ENCODE measurements around the gene ARHGAP26. TPM values are rescaled to one million over a fixed set of nuclear protein-coding genes. Genes with fewer than 3 reads are reported as not detected.

ARHGAP26 gene
- polyA plus RNA-seq, 3 donors = 26.5 to 56.8 (median 28.7) TPM

DNA sequence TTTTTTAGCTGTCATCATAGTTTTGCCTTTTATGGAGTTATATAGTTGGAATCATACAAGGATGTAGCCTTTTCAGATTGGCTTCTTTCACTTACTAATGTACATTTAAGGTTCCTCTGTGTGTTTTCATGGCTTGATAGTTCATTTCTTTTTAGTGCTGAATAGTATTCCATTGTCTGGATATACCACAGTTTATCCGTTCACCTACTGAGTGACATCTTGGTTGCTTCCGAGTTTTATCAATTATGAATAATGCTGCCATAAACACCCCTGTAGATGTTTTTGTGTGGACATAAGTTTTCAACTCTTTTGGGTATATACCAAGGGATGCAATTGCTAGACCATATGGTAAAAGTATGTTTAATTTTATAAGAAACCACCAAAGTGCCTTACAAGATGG lies 497.0 kb downstream of the ARHGAP26 start:
- H3K79me2 ChIP-seq (ENCODE audit: insufficient read depth, low read length) = no peaks in the 10 kb centered on the region
- intact Hi-C loops (cut with micrococcal nuclease) = loop anchor here in 1 of 2 donors (10.0 kb wide), 2 partner anchors 52 to 262 kb away; no protein-coding TSS in a partner anchor
- no peak for TF ChIP-seq CTCF (IDR thresholded peaks at IDR 0.05)
- peaks cover 0 to 6% of the 10 kb centered on the region in 2 donors for H3K9me3 ChIP-seq (replicated peaks in 1 of 2; ENCODE audit: control insufficient read depth in 1 of 2, insufficient read depth in 1 of 2, low read length in 2 of 2)
- H3K27ac ChIP-seq (ENCODE audit: low read depth in 1 of 2, low read length in 2 of 2) = no peak overlapping the region
- Mint-ChIP-seq H3K27ac (no peak overlapping the region), H3K9me3 (peaks cover 6 to 23% (median 13%) of the 10 kb centered on the region in 7 donors), H3K4me3 (no peak overlapping the region), H3K27me3 (ENCODE audit: low read depth in 3 of 3) (no peaks in the 10 kb centered on the region), H3K36me3 (peaks cover 3 to 8% of the 10 kb centered on the region in 2 donors), H3K4me1 (peaks cover 5% of the 10 kb centered on the region)
- DNase-seq = no peak
- WGBS (ENCODE audit: insufficient coverage) = no CpG with 5 or more reads among the region's 2 CpGs
- H3K36me3 ChIP-seq (replicated peaks in 1 of 2; ENCODE audit: control insufficient read depth in 1 of 2, insufficient read depth in 2 of 2, low read length in 2 of 2) = no peaks in the 10 kb centered on the region
- H3K27me3 ChIP-seq (ENCODE audit: control insufficient read depth in 2 of 2, insufficient read depth in 2 of 2, low read length in 2 of 2) = no peaks in the 10 kb centered on the region
- H3K4me3 ChIP-seq (replicated peaks in 1 of 3; ENCODE audit: low read depth in 2 of 3, low read length in 3 of 3) = no peak overlapping the region
- peaks cover under 1 to 1% of the 10 kb centered on the region in 2 donors for H3K4me1 ChIP-seq (ENCODE audit: control insufficient read depth in 1 of 2, insufficient read depth in 2 of 2, low read length in 2 of 2)
- no peak overlapping the region for H3K9ac ChIP-seq (ENCODE audit: insufficient read depth, low read length, poor library complexity, severe bottlenecking)
- H3K4me2 ChIP-seq (replicated peaks; ENCODE audit: extremely low read depth, low read length, poor library complexity, severe bottlenecking) = no peak overlapping the region
- H2AFZ ChIP-seq (ENCODE audit: insufficient read depth, low read depth, low read length, poor library complexity, severe bottlenecking) = no peak overlapping the region
- no peaks in the 10 kb centered on the region for H4K20me1 ChIP-seq (ENCODE audit: insufficient read depth, low read length)

GRCh38 chr5:143268388-143268787 lies 498.2 kb downstream of the ARHGAP26 start:
- DNase-seq = no peak
- Mint-ChIP-seq H3K27ac (no peak overlapping the region), H3K4me3 (no peak overlapping the region), H3K27me3 (ENCODE audit: low read depth in 3 of 3) (no peaks in the 10 kb centered on the region), H3K9me3 (peaks cover 6 to 23% (median 14%) of the 10 kb centered on the region in 7 donors), H3K4me1 (no peaks in the 10 kb centered on the region), H3K36me3 (peaks cover 6 to 10% of the 10 kb centered on the region in 2 donors)
- no peak overlapping the region for H3K27ac ChIP-seq (ENCODE audit: low read depth in 1 of 2, low read length in 2 of 2)
- no peaks in the 10 kb centered on the region for H3K79me2 ChIP-seq (ENCODE audit: insufficient read depth, low read length)
- no peaks in the 10 kb centered on the region for H3K36me3 ChIP-seq (replicated peaks in 1 of 2; ENCODE audit: control insufficient read depth in 1 of 2, insufficient read depth in 2 of 2, low read length in 2 of 2)
- no peaks in the 10 kb centered on the region for H4K20me1 ChIP-seq (ENCODE audit: insufficient read depth, low read length)
- intact Hi-C loops (cut with micrococcal nuclease) = loop anchor here in 1 of 2 donors (10.0 kb wide), 2 partner anchors 54 to 264 kb away; no protein-coding TSS in a partner anchor
- no peaks in the 10 kb centered on the region for H3K4me1 ChIP-seq (ENCODE audit: control insufficient read depth in 1 of 2, insufficient read depth in 2 of 2, low read length in 2 of 2)
- H3K4me3 ChIP-seq (replicated peaks in 1 of 3; ENCODE audit: low read depth in 2 of 3, low read length in 3 of 3) = no peak overlapping the region
- H3K4me2 ChIP-seq (replicated peaks; ENCODE audit: extremely low read depth, low read length, poor library complexity, severe bottlenecking) = no peak overlapping the region
- no peaks in the 10 kb centered on the region for H3K27me3 ChIP-seq (ENCODE audit: control insufficient read depth in 2 of 2, insufficient read depth in 2 of 2, low read length in 2 of 2)
- no peak overlapping the region for H3K9ac ChIP-seq (ENCODE audit: insufficient read depth, low read length, poor library complexity, severe bottlenecking)
- no peak overlapping the region for H2AFZ ChIP-seq (ENCODE audit: insufficient read depth, low read depth, low read length, poor library complexity, severe bottlenecking)
- peaks cover 0 to 6% of the 10 kb centered on the region in 2 donors for H3K9me3 ChIP-seq (replicated peaks in 1 of 2; ENCODE audit: control insufficient read depth in 1 of 2, insufficient read depth in 1 of 2, low read length in 2 of 2)
- WGBS (ENCODE audit: insufficient coverage) = no CpG with 5 or more reads among the region's 2 CpGs
- no peak for TF ChIP-seq CTCF (IDR thresholded peaks at IDR 0.05)
